HEK293 (cell line): Measurements from ENCODE around the gene CTCFL.

ENCODE experiments used
- CTCF ChIA-PET: fragments of 350-600 bp; formaldehyde crosslinking; extraction: SDS; loops from one replicate; lab custom pipeline; 2021; ENCODE audit warnings: antibody characterized with exemption; lab: Yijun Ruan, JAX
- POLR2A ChIA-PET: fragments of 300-600 bp; formaldehyde crosslinking; extraction: SDS; loops from one replicate; lab custom pipeline; 2020; ENCODE audit warnings: antibody characterized with exemption, inconsistent platforms; lab: Yijun Ruan, JAX
- H3K27ac ChIP-seq: fragments of 200-500 bp; sonication (Bioruptor generic); 2 replicates; pipeline ENCODE4 v1.5.1; 2014; ENCODE audit warnings: low read depth, low read length, control low read depth, inconsistent platforms; ENCODE audit errors: extremely low read depth
- H3K36me3 ChIP-seq, 2 experiments: fragments of 200-500 bp in 1 of 2; sonication (Bioruptor generic) in 1 of 2; 1 replicate in 1 of 2; 2 replicates in 1 of 2; pipeline ENCODE4 v1.5.1; 2014 to 2017; ENCODE audit warnings: inconsistent platforms in 2 of 2, low read length in 2 of 2; ENCODE audit not compliant: control insufficient read depth in 2 of 2, insufficient read depth in 1 of 2
- H3K4me1 ChIP-seq: fragments of 200-500 bp; sonication (Bioruptor generic); 2 replicates; pipeline ENCODE4 v1.5.1; 2014; ENCODE audit warnings: mild to moderate bottlenecking, low read length, inconsistent platforms; ENCODE audit not compliant: control insufficient read depth, insufficient read depth
- H3K4me3 ChIP-seq: 2 replicates; pipeline ENCODE4 v1.5.1; 2011; ENCODE audit warnings: low read depth, mild to moderate bottlenecking, control low read depth, low read length, moderate library complexity
- H3K9me3 ChIP-seq: fragments of 200-500 bp; sonication (Bioruptor generic); 2 replicates; pipeline ENCODE4 v1.5.1; 2014; ENCODE audit warnings: low read depth, low read length, inconsistent platforms; ENCODE audit not compliant: control insufficient read depth, insufficient read depth
- GLIS2 ChIP-seq: fragments of 450-650 bp; formaldehyde crosslinking; IDR thresholded peaks from 2 replicates; pipeline ENCODE4 v1.5.1; 2016; ENCODE audit warnings: missing biosample characterization, missing genetic modification characterization
- KLF1 ChIP-seq: fragments of 450-650 bp; formaldehyde crosslinking; IDR thresholded peaks from 2 replicates; pipeline ENCODE4 v1.5.1; 2016; ENCODE audit warnings: missing biosample characterization, missing genetic modification characterization
- MZF1 ChIP-seq: fragments of 450-650 bp; formaldehyde crosslinking; IDR thresholded peaks from 2 replicates; pipeline ENCODE4 v1.5.1; 2017; ENCODE audit warnings: missing biosample characterization, missing genetic modification characterization, borderline replicate concordance
- YY1 ChIP-seq: fragments of 450-650 bp; formaldehyde crosslinking; IDR thresholded peaks from 2 replicates; pipeline ENCODE4 v1.5.1; 2018; ENCODE audit warnings: missing biosample characterization, missing genetic modification characterization
- ZBTB20 ChIP-seq: fragments of 450-650 bp; formaldehyde crosslinking; IDR thresholded peaks from 2 replicates; pipeline ENCODE4 v1.5.1; 2016; ENCODE audit warnings: missing biosample characterization, missing genetic modification characterization
- ZBTB48 ChIP-seq: fragments of 450-650 bp; formaldehyde crosslinking; IDR thresholded peaks from 2 replicates; pipeline ENCODE4 v1.5.1; 2016; ENCODE audit warnings: missing biosample characterization, missing genetic modification characterization
- ZNF10 ChIP-seq: fragments of 450-650 bp; formaldehyde crosslinking; IDR thresholded peaks from 2 replicates; pipeline ENCODE4 v1.5.1; 2017; ENCODE audit warnings: missing biosample characterization, missing genetic modification characterization
- ZNF114 ChIP-seq: fragments of 450-650 bp; formaldehyde crosslinking; IDR thresholded peaks from 2 replicates; pipeline ENCODE4 v1.5.0; 2017; ENCODE audit warnings: missing biosample characterization, missing genetic modification characterization
- ZNF121 ChIP-seq: fragments of 450-650 bp; formaldehyde crosslinking; IDR thresholded peaks from 2 replicates; pipeline ENCODE4 v1.5.1; 2016; ENCODE audit warnings: missing biosample characterization, missing genetic modification characterization
- ZNF157 ChIP-seq: fragments of 450-650 bp; formaldehyde crosslinking; IDR thresholded peaks from 2 replicates; pipeline ENCODE4 v1.5.1; 2016; ENCODE audit warnings: missing biosample characterization, missing genetic modification characterization
- ZNF24 ChIP-seq: fragments of 450-650 bp; formaldehyde crosslinking; IDR thresholded peaks from 2 replicates; pipeline ENCODE4 v1.5.1; 2016; ENCODE audit warnings: missing biosample characterization, missing genetic modification characterization
- ZNF354C ChIP-seq: fragments of 450-650 bp; formaldehyde crosslinking; IDR thresholded peaks from 2 replicates; pipeline ENCODE4 v1.5.1; 2016; ENCODE audit warnings: missing biosample characterization, missing genetic modification characterization, low read depth, borderline replicate concordance
- ZNF555 ChIP-seq: fragments of 450-650 bp; formaldehyde crosslinking; conservative IDR thresholded peaks from 2 replicates; pipeline ENCODE4 v1.5.1; 2017; ENCODE audit warnings: missing biosample characterization, mild to moderate bottlenecking, missing genetic modification characterization, inconsistent platforms
- ZNF626 ChIP-seq: fragments of 450-650 bp; sonication (Bioruptor Pico); formaldehyde crosslinking; IDR thresholded peaks from 2 replicates; pipeline ENCODE4 v1.5.1; 2018; ENCODE audit warnings: missing biosample characterization, missing genetic modification characterization, inconsistent platforms
- TF ChIP-seq, protein P1 (sequence below): fragments of 450-650 bp; IDR thresholded peaks from 2 replicates; pipeline ENCODE4 v1.5.1; 2018; ENCODE audit warnings: missing biosample characterization, mild to moderate bottlenecking, missing genetic modification characterization
- TF ChIP-seq, protein P2 (sequence below): fragments of 450-650 bp; formaldehyde crosslinking; IDR thresholded peaks from 2 replicates; pipeline ENCODE4 v1.5.1; 2016; ENCODE audit warnings: missing biosample characterization, missing genetic modification characterization
- TF ChIP-seq, protein P3 (sequence below): fragments of 450-650 bp; formaldehyde crosslinking; IDR thresholded peaks from 2 replicates; pipeline ENCODE4 v1.5.1; 2016; ENCODE audit warnings: missing biosample characterization, missing genetic modification characterization
- TF ChIP-seq, protein P4 (sequence below): fragments of 450-650 bp; formaldehyde crosslinking; IDR thresholded peaks from 2 replicates; pipeline ENCODE4 v1.5.1; 2017; ENCODE audit warnings: missing biosample characterization, missing genetic modification characterization
- TF ChIP-seq, protein P5 (sequence below): fragments of 450-650 bp; formaldehyde crosslinking; IDR thresholded peaks from 2 replicates; pipeline ENCODE4 v1.5.1; 2016; ENCODE audit warnings: missing biosample characterization, missing genetic modification characterization, low read depth

CTCFL gene

DNA sequence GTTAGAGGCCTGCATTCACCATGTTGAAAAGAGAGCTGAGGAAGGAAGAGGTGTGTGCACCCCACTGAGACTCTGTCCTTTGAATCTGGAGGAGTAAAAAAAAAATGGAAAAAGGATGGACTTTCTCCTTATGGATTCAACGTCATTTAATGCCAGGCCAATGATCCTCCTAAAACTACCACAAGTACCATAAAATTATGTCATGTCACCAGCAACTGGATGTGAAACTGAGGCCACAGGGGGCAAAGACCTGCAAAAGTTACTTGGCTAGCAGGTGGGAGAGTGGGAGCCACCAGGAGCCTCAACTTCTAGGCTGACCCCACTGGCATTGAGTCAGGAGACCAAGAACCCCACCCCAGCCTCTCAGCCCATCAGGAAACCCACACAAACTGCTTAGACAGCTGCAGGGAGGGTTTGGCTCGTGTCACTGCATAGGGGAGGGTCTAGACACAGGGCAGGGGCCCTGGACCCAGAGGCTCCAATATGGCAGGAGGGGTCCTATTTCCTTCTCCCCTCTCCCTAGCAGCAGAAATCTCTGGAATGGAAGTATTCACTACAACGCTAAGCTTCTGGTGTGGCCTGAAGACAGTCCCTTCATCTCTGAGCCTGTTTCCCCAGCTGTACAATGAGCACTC, 47.0 kb upstream of the CTCFL start:
- no peaks in the 10 kb centered on the region for H3K36me3 ChIP-seq
- TF ChIP-seq ZNF555 (tag by site-specific recombination), result no peak
- TF ChIP-seq GLIS2 (tag by site-specific recombination), result no peak
- no peak for TF ChIP-seq KLF1 (tag by site-specific recombination)
- TF ChIP-seq ZNF24, result no peak
- TF ChIP-seq, protein P1, sequence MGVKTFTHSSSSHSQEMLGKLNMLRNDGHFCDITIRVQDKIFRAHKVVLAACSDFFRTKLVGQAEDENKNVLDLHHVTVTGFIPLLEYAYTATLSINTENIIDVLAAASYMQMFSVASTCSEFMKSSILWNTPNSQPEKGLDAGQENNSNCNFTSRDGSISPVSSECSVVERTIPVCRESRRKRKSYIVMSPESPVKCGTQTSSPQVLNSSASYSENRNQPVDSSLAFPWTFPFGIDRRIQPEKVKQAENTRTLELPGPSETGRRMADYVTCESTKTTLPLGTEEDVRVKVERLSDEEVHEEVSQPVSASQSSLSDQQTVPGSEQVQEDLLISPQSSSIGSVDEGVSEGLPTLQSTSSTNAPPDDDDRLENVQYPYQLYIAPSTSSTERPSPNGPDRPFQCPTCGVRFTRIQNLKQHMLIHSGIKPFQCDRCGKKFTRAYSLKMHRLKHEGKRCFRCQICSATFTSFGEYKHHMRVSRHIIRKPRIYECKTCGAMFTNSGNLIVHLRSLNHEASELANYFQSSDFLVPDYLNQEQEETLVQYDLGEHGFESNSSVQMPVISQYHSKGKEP, result no peak
- no peaks in the 10 kb centered on the region for H3K9me3 ChIP-seq
- no peak overlapping the region for H3K27ac ChIP-seq
- H3K4me1 ChIP-seq, result no peaks in the 10 kb centered on the region
- ChIA-PET CTCF (interaction anchor here (0.8 to 4.5 kb wide), 3 partner anchors 8 to 12 kb away, joined by 5 to 33 read pairs (median 21); partner anchors contain the start of gene PCK1), POLR2A (no interaction called here)
- no peak overlapping the region for H3K4me3 ChIP-seq

DNA sequence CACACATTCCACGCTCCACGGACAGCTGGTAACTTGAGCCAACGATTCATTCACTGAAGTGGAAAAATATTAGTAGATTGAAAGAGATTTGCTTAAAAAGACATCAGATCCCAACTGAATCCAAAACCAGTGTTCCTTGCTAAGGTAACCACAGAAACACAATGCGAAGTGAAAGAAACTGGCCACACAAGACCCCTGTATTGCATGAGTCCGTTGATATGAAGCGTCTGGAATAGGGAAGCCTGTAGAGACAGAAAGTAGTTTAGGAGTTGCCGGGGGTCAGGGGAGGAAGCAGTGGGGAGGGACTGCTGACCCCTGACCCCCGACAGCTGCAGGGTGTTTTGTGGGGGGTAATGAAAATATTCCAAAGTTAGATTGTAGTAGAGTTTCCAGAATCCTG, 46.0 kb upstream of the CTCFL start:
- no peak for TF ChIP-seq ZNF10 (tag by site-specific recombination)
- TF ChIP-seq ZBTB20, result no peak
- TF ChIP-seq ZNF157 (tag by site-specific recombination), result no peak
- TF ChIP-seq, protein P2, sequence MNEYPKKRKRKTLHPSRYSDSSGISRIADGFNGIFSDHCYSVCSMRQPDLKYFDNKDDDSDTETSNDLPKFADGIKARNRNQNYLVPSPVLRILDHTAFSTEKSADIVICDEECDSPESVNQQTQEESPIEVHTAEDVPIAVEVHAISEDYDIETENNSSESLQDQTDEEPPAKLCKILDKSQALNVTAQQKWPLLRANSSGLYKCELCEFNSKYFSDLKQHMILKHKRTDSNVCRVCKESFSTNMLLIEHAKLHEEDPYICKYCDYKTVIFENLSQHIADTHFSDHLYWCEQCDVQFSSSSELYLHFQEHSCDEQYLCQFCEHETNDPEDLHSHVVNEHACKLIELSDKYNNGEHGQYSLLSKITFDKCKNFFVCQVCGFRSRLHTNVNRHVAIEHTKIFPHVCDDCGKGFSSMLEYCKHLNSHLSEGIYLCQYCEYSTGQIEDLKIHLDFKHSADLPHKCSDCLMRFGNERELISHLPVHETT, result no peak
- TF ChIP-seq, protein P3, sequence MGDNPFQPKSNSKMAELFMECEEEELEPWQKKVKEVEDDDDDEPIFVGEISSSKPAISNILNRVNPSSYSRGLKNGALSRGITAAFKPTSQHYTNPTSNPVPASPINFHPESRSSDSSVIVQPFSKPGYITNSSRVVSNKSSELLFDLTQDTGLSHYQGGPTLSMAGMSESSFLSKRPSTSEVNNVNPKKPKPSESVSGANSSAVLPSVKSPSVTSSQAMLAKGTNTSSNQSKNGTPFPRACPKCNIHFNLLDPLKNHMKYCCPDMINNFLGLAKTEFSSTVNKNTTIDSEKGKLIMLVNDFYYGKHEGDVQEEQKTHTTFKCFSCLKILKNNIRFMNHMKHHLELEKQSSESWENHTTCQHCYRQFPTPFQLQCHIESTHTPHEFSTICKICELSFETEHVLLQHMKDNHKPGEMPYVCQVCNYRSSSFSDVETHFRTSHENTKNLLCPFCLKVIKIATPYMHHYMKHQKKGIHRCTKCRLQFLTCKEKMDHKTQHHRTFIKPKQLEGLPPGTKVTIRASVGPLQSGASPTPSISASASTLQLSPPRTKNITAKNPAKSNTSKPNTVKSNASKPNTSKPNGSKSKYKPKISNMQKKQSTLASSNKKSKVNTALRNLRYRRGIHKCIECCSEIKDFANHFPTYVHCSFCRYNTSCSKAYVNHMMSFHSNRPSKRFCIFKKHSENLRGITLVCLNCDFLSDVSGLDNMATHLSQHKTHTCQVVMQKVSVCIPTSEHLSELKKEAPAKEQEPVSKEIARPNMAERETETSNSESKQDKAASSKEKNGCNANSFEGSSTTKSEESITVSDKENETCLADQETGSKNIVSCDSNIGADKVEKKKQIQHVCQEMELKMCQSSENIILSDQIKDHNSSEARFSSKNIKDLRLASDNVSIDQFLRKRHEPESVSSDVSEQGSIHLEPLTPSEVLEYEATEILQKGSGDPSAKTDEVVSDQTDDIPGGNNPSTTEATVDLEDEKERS, result no peak
- TF ChIP-seq, protein P4, sequence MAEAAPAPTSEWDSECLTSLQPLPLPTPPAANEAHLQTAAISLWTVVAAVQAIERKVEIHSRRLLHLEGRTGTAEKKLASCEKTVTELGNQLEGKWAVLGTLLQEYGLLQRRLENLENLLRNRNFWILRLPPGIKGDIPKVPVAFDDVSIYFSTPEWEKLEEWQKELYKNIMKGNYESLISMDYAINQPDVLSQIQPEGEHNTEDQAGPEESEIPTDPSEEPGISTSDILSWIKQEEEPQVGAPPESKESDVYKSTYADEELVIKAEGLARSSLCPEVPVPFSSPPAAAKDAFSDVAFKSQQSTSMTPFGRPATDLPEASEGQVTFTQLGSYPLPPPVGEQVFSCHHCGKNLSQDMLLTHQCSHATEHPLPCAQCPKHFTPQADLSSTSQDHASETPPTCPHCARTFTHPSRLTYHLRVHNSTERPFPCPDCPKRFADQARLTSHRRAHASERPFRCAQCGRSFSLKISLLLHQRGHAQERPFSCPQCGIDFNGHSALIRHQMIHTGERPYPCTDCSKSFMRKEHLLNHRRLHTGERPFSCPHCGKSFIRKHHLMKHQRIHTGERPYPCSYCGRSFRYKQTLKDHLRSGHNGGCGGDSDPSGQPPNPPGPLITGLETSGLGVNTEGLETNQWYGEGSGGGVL, result no peak
- no peak for TF ChIP-seq ZNF121
- TF ChIP-seq MZF1, result no peak
- no peak for TF ChIP-seq YY1 (tag by site-specific recombination)
- no peak for TF ChIP-seq ZNF354C (tag by site-specific recombination)
- TF ChIP-seq ZBTB48 (tag by site-specific recombination), result no peak
- TF ChIP-seq ZNF114 (tag by site-specific recombination), result no peak
- TF ChIP-seq, protein P5, sequence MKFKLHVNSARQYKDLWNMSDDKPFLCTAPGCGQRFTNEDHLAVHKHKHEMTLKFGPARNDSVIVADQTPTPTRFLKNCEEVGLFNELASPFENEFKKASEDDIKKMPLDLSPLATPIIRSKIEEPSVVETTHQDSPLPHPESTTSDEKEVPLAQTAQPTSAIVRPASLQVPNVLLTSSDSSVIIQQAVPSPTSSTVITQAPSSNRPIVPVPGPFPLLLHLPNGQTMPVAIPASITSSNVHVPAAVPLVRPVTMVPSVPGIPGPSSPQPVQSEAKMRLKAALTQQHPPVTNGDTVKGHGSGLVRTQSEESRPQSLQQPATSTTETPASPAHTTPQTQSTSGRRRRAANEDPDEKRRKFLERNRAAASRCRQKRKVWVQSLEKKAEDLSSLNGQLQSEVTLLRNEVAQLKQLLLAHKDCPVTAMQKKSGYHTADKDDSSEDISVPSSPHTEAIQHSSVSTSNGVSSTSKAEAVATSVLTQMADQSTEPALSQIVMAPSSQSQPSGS (tag by site-specific recombination), result no peak
- TF ChIP-seq ZNF626 (tag by site-specific recombination), result no peak
- H3K9me3 ChIP-seq, result no peaks in the 10 kb centered on the region
- POLR2A ChIA-PET, result no interaction called here
- no peaks in the 10 kb centered on the region for H3K4me1 ChIP-seq
- CTCF ChIA-PET, result interaction anchor here (4.5 kb wide), 1 partner anchor 12 kb away, joined by 33 read pairs; no protein-coding TSS in a partner anchor
- H3K4me3 ChIP-seq, result no peak overlapping the region
- H3K27ac ChIP-seq, result no peak overlapping the region
- no peaks in the 10 kb centered on the region for H3K36me3 ChIP-seq
